HG02938 (cell line): ENCODE data around the gene PCDHB15.
"Not testable (repeated sequence)": the region's sequence is repeated elsewhere in the genome, so short reads cannot be mapped to it uniquely, and the experiment has no call there.

Experiments used
- ATAC-seq: cut with Tn5 transposase; IDR thresholded peaks from one replicate; pipeline ENCODE4 v1.9.1; 2021; ENCODE audit warnings: mild to moderate bottlenecking, moderate library complexity; ENCODE audit not compliant: unreplicated experiment

PCDHB15 gene

GRCh38 chr5:141246971-141247370 lies 1.8 kb downstream of the PCDHB15 start:
- ATAC-seq = not testable (repeated sequence)

- not testable (repeated sequence) for ATAC-seq
Measured at GRCh38 chr5:141247434-141247833, 2.2 kb downstream of the PCDHB15 start.

GRCh38 chr5:141250576-141250975 lies 5.4 kb downstream of the PCDHB15 start:
- ATAC-seq = no peak

GRCh38 chr5:141258464-141258863 lies 13.3 kb downstream of the PCDHB15 start:
- ATAC-seq = no peak

GRCh38 chr5:141258948-141259347 lies 13.8 kb downstream of the PCDHB15 start:
- ATAC-seq = no peak

GRCh38 chr5:141260458-141261237 lies 15.5 kb downstream of the PCDHB15 start:
- no peak for ATAC-seq

GRCh38 chr5:141261238-141261546 lies 16.0 kb downstream of the PCDHB15 start:
- ATAC-seq = no peak

- ATAC-seq = no peak
Measured at GRCh38 chr5:141269195-141269594, 24.0 kb downstream of the PCDHB15 start.

GRCh38 chr5:141272906-141273305 lies 27.7 kb downstream of the PCDHB15 start:
- no peak for ATAC-seq

GRCh38 chr5:141298376-141298775 lies 53.2 kb downstream of the PCDHB15 start:
- ATAC-seq = no peak
